HAP-1 (cell line): ENCODE measurements around the gene RASA3.
"Not testable (repeated sequence)": the region's sequence is repeated elsewhere in the genome, so short reads cannot be mapped to it uniquely, and the experiment has no call there.

Source experiments
- DNase-seq, 2 experiments: peaks; one replicate each; pipeline ENCODE4 v3.0.0-alpha.2; 2016 to 2020; ENCODE audit warnings: low spot score in 2 of 2
- H3K27me3 ChIP-seq: fragments of 250-450 bp; sonication (Bioruptor Pico); 2 replicates; pipeline ENCODE4 v1.5.1; 2020; ENCODE audit warnings: low read depth, mild to moderate bottlenecking, moderate library complexity
- H3K36me3 ChIP-seq: fragments of 250-450 bp; sonication (Bioruptor Pico); replicated peaks from 2 replicates; pipeline ENCODE4 v1.5.1; 2020; ENCODE audit warnings: mild to moderate bottlenecking
- H3K4me1 ChIP-seq: fragments of 250-450 bp; sonication (Bioruptor Pico); 2 replicates; pipeline ENCODE4 v1.5.1; 2020; ENCODE audit warnings: mild to moderate bottlenecking
- H3K4me3 ChIP-seq: fragments of 250-450 bp; sonication (Bioruptor Pico); 2 replicates; pipeline ENCODE4 v1.5.1; 2020; ENCODE audit warnings: mild to moderate bottlenecking, moderate library complexity
- H3K9me3 ChIP-seq: fragments of 250-450 bp; sonication (Bioruptor Pico); 2 replicates; pipeline ENCODE4 v1.5.1; 2020; ENCODE audit warnings: mild to moderate bottlenecking, moderate library complexity
- in situ Hi-C: fragments of 300-500 bp; cut with MboI; formaldehyde crosslinking; loops from 3 replicates; pipeline ENCODE4 v1.14.3; 2020; ENCODE audit warnings: low sequenced_read_pairs, inconsistent platforms, mixed read lengths

RASA3 gene

GRCh38 chr13:114149774-114150740 lies 17.6 kb upstream of the RASA3 start:
- H3K4me3 ChIP-seq: no peak overlapping the region
- H3K27me3 ChIP-seq: no peaks in the 10 kb centered on the region
- no peak for DNase-seq
- in situ Hi-C loops: no loop called here
- H3K4me1 ChIP-seq: no peaks in the 10 kb centered on the region
- H3K36me3 ChIP-seq: no peaks in the 10 kb centered on the region
- H3K9me3 ChIP-seq: no peaks in the 10 kb centered on the region

- H3K4me3 ChIP-seq, DNase-seq, H3K36me3 ChIP-seq, H3K4me1 ChIP-seq, H3K27me3 ChIP-seq, in situ Hi-C loops, H3K9me3 ChIP-seq: not testable (repeated sequence)
Observed at GRCh38 chr13:114148886-114149285, 16.5 kb upstream of the RASA3 start.

GRCh38 chr13:114148521-114148855 lies 16.1 kb upstream of the RASA3 start:
- in situ Hi-C loops: no loop called here
- no peaks in the 10 kb centered on the region for H3K36me3 ChIP-seq
- H3K27me3 ChIP-seq: no peaks in the 10 kb centered on the region
- H3K4me3 ChIP-seq: no peak overlapping the region
- H3K4me1 ChIP-seq: no peaks in the 10 kb centered on the region
- no peaks in the 10 kb centered on the region for H3K9me3 ChIP-seq
- no peak for DNase-seq

- in situ Hi-C loops: no loop called here
- Histone ChIP-seq H3K4me1 (no peaks in the 10 kb centered on the region), H3K36me3 (no peaks in the 10 kb centered on the region), H3K27me3 (no peaks in the 10 kb centered on the region), H3K4me3 (no peak overlapping the region), H3K9me3 (no peaks in the 10 kb centered on the region)
- no peak for DNase-seq
Observed at GRCh38 chr13:114147803-114148520, 15.5 kb upstream of the RASA3 start.

- no peaks in the 10 kb centered on the region for H3K4me1 ChIP-seq
- H3K36me3 ChIP-seq: no peaks in the 10 kb centered on the region
- no peak overlapping the region for H3K4me3 ChIP-seq
- DNase-seq: no peak
- H3K9me3 ChIP-seq: no peaks in the 10 kb centered on the region
- no peaks in the 10 kb centered on the region for H3K27me3 ChIP-seq
- in situ Hi-C loops: no loop called here
Observed at GRCh38 chr13:114146629-114147028, 14.2 kb upstream of the RASA3 start.

GRCh38 chr13:114146173-114146572 lies 13.8 kb upstream of the RASA3 start:
- in situ Hi-C loops: no loop called here
- Histone ChIP-seq H3K9me3 (no peaks in the 10 kb centered on the region), H3K27me3 (no peaks in the 10 kb centered on the region), H3K4me1 (no peaks in the 10 kb centered on the region), H3K4me3 (no peak overlapping the region), H3K36me3 (no peaks in the 10 kb centered on the region)
- peak in 1 of 2 experiments; percentile 2 for DNase-seq

GRCh38 chr13:114145722-114146121 lies 13.3 kb upstream of the RASA3 start:
- Histone ChIP-seq H3K36me3 (no peaks in the 10 kb centered on the region), H3K4me1 (no peaks in the 10 kb centered on the region), H3K4me3 (no peak overlapping the region), H3K27me3 (no peaks in the 10 kb centered on the region), H3K9me3 (no peaks in the 10 kb centered on the region)
- peak in 1 of 2 experiments; percentile 3 for DNase-seq
- in situ Hi-C loops: no loop called here

- Histone ChIP-seq H3K9me3 (no peaks in the 10 kb centered on the region), H3K36me3 (no peaks in the 10 kb centered on the region), H3K4me1 (no peaks in the 10 kb centered on the region), H3K27me3 (no peaks in the 10 kb centered on the region), H3K4me3 (no peak overlapping the region)
- in situ Hi-C loops: no loop called here
- DNase-seq: peak in 1 of 2 experiments; percentile 3
Observed at GRCh38 chr13:114145256-114145655, 12.8 kb upstream of the RASA3 start.

GRCh38 chr13:114144606-114145244 lies 12.3 kb upstream of the RASA3 start:
- Histone ChIP-seq H3K9me3 (no peaks in the 10 kb centered on the region), H3K4me1 (no peaks in the 10 kb centered on the region), H3K27me3 (no peaks in the 10 kb centered on the region), H3K4me3 (no peak overlapping the region), H3K36me3 (no peaks in the 10 kb centered on the region)
- in situ Hi-C loops: no loop called here
- peak in 1 of 2 experiments; percentile 1 for DNase-seq

- Histone ChIP-seq H3K4me3 (no peak overlapping the region), H3K4me1 (no peaks in the 10 kb centered on the region), H3K27me3 (no peaks in the 10 kb centered on the region), H3K36me3 (no peaks in the 10 kb centered on the region), H3K9me3 (no peaks in the 10 kb centered on the region)
- peak in 1 of 2 experiments; percentile 54 for DNase-seq
- in situ Hi-C loops: no loop called here
Observed at GRCh38 chr13:114143806-114144605, 11.6 kb upstream of the RASA3 start.

GRCh38 chr13:114142640-114143490 lies 10.4 kb upstream of the RASA3 start:
- H3K4me3 ChIP-seq: no peak overlapping the region

GRCh38 chr13:114142137-114142550 lies 9.7 kb upstream of the RASA3 start:
- DNase-seq: no peak
- in situ Hi-C loops: no loop called here
- Histone ChIP-seq H3K36me3 (no peaks in the 10 kb centered on the region), H3K4me3 (no peak overlapping the region), H3K9me3 (no peaks in the 10 kb centered on the region), H3K4me1 (no peaks in the 10 kb centered on the region), H3K27me3 (no peaks in the 10 kb centered on the region)

More at GRCh38 chr13:114142640-114143490, 10.4 kb upstream of the RASA3 start:
- Histone ChIP-seq H3K36me3 (no peaks in the 10 kb centered on the region), H3K27me3 (no peaks in the 10 kb centered on the region), H3K4me1 (no peaks in the 10 kb centered on the region), H3K9me3 (no peaks in the 10 kb centered on the region)
- DNase-seq: no peak
- in situ Hi-C loops: no loop called here
